ENCODE results near the gene IGF1R.

The IGF1R gene

GRCh38 chr15:98798375-98798893, 150.1 kb downstream of the IGF1R start:
- DNase-seq (ENCODE audit: low spot score), result no peak

GRCh38 chr15:98799461-98800390, 151.4 kb downstream of the IGF1R start:
- no peak for DNase-seq (ENCODE audit: low spot score)

DNA sequence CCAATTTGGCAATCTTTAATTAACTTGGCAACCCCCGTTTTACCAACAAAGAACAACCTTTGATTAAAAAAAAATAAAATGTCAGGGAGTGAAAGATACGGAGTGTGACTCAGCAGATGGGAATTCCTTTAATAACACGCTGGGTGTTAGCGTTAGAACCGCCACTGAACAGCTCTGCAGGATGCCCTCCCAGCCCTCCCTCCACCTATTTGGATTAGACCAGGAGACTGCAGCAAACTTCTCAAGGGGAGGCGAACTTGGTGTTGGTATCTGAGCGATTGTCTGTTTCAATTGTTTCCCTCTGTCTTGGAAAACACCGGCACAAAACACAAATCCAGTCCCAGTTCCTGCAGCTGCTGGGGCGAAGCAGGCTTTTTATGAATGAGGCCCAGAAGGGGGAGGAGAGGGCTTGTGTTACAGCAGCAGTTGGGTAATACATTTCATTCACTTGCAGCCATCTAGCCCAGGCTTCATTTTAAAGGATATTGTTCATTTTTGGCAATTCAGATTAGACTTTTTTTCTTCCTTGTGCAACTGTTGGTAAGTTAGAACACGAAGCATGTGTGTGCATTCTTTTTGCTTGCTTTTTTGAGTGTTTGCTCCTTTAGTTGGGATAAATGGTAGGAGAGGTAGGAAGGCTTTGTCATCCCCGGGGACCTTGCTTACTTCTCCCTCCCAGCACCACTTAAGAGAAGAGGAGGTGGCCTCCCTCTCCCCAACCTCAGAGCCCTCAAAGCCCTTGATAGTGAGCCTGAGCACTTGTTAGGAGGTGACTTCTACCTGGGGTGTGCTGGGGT, 152.3 kb downstream of the IGF1R start:
- no peak for DNase-seq (ENCODE audit: low spot score)

DNA sequence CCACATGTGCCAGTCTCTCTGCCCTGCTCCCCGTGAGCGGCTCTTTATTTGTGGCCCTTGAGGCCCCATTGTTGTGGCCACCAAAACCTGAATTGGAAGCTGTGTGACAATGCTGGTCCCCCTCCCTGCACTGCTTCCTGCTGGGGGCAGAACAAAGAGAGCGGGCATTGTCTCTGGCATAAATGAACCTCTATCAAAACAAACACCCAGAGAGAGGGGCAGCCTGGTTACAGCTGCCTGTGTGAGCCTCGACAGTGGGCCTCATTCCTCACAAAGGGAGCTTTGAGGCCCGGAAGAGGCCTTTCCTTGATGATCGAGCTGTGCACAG, 152.9 kb downstream of the IGF1R start:
- DNase-seq (ENCODE audit: low spot score), result no peak

DNA sequence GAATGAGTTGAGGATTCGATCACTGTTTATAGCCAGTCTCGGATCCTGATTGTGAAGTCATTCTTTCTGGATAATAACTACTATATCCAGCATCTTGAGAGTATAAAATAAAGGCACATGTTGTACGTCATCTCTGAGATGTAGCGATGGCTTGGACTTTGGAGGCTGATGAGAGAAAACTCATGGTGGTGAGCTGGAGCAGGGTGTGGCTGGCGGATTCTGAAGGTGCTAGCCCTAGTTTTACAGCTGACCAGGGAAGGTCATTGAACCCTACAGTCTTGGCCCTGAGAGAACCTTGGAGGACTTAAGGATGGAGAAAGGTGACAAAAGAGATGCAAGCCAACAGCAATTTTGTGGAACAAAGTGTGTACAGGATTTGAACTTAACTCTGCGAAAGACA, 153.8 kb downstream of the IGF1R start:
- DNase-seq (ENCODE audit: low spot score), result no peak

DNA sequence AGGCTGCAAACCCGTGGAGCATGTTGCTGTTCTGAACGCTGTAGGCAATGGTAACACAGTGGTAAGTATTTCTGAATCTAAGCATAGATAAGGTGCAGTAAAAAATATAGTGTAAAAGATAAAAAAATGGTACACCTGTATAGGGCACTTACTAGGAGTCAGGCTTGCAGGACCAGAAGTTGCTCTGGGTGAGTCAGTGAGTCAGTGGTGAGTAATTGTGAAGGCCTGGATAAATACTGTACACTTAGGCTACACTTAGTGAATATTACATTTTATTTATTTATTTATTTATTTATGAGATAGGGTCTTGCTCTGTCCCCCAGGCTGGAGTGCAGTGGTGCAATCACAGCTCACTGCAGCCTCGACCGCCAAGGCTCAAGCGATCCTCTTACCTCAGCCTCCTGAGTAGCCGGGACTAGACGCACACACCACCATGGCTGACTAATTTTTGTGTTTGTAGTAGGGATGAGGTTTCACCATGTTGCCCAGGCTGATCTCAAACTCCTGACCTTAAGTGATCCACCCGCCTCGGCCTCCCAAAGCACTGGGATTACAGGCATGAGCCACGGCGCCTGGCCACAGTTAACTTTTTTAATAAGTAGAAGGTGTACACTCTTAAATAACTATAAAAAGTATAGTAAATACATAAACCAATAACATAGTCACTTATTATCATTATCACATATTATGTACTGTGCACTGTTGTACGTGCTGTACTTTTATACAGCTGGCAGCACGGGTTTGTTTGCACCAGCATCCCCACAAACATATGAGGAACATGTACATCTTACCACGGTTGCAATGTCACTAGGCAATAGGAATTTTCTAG, 155.1 kb downstream of the IGF1R start:
- DNase-seq (ENCODE audit: low spot score), result no peak

DNA sequence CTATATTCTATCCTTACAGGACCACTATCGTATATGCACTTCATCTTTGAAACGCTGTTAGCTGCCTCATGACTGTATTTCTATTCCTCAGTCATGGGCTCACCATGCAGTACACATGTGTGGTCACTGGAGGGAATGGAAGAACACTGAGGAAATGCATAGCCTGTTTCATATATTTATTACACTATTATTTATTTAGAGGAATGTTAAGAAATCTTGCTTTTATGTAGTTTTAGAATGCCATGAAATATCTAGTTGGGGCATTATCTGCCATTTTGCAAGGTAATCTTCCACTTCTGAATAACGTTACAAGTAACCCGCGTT, 155.7 kb downstream of the IGF1R start:
- no peak for DNase-seq (ENCODE audit: low spot score)

- no peak for DNase-seq (ENCODE audit: low spot score)
Observed at GRCh38 chr15:98805434-98806274, 157.3 kb downstream of the IGF1R start.

GRCh38 chr15:98806275-98806895, 158.0 kb downstream of the IGF1R start:
- DNase-seq (ENCODE audit: low spot score), result no peak

- no peak for DNase-seq (ENCODE audit: low spot score)
Observed at GRCh38 chr15:98807262-98807661, 158.9 kb downstream of the IGF1R start.

DNA sequence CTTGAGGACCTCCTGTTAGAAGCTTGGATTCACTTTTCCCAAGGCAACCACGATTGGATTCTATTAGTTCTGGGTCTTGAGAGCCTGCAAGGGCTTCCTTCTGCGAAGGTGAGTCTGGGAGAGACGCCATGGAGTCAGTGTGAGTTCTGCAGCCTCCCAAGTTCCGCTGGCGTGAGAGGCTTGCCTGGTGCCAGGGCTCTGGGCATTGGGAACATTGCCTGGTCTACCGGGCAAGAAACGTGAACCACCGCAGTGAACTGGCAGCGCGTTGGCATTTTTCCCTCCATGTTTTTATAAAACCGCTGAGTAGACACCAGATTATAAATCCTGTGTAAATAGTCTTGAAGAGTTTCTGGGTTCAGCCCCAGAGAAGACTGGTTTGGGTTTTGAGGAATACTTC, 160.9 kb downstream of the IGF1R start:
- no peak for DNase-seq (ENCODE audit: low spot score)

DNA sequence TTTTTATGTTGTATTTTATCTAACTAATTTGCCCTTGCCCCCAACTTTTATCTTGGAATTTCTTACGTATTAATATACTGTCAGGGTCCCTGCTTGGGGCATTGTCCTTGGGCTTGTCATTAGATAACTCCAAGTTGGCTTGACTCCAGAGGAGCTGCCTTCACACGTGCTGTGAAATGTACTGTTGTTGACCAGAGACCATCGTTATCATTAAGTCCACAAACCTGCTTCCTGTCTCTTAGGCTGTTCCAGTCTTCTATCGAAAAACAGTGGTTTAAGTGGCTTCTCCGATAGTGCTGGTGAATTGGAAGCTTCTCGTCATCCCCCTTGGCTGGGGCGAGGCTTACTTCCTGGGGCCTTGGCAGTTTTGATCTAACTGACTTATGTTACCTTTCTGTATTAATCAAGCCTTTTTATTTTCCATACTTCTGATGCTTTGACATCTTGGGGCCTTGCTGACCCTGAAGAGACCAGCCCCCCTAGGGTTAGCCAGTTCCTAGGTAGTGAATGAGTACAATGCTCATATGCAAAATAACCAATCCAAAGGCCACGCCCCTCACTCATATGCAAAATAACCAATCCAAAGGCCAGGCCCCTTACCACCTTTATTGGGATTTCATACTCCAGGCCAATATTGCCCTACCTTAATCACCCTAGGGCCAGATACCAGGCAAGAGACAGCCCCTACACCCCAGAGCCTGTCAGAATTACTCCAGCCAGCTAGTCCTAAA, 164.5 kb downstream of the IGF1R start:
- DNase-seq (ENCODE audit: low spot score), result no peak

DNA sequence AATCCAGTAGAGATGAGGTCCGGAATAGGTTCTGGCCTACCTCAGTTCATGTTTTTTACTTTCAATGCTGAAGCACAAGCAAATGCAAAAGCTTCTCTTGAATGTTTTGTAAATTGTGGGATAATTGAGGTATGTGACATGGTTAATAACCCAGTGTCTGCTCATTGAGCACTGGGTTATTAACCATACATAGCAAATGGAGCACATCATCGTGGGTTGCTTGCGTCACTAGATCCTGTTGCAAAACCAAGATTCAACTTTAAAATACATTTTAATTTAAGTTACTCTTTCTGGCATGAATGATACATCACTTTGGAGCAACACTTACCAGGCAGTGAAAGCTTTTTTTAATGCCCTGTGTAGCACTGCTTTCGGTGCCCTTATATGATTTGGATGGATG, 165.6 kb downstream of the IGF1R start:
- DNase-seq (ENCODE audit: low spot score), result no peak

- DNase-seq (ENCODE audit: low spot score), result no peak
Observed at GRCh38 chr15:98815207-98815606, 166.9 kb downstream of the IGF1R start.

DNA sequence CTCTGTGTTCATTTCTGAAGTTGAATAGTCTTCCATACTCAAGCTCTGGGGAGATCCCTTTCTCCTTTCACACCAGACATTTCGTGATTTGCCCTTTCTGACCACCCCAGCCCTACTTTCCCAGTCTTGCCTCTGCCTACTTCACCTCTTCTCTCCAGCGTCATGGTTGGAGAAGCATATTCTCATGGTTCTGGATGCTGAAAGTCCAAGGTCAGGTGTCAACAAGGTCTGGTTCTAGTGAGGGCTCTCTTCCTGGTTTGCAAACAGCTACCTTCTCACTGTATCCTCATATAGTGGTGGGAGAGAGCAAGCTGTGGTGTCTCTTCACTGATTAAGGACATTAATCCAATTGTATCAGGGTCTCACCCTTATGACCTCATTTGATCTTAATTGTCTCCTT, 169.4 kb downstream of the IGF1R start:
- no peak for DNase-seq (ENCODE audit: low spot score)

- DNase-seq (ENCODE audit: low spot score), result no peak
Observed at GRCh38 chr15:98823012-98823458, 174.7 kb downstream of the IGF1R start.

DNA sequence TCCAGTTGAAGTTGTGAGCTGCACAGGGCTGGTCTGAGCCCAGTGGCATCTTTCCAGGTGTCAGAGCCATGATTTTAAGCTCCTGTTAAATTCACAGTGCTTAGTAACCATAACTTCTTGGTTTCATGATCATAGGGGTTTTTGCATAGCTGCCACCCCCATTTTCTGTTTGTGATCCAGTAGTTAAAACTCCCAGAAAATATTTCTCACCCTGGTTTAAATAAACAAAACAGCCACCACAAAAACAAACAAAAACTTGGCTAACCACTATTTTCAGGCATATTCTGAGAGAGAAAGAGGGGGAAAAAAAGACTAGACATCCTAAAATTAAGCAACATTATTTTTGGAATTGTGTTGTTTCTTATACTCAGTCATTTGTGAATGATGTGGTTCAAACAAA, 175.3 kb downstream of the IGF1R start:
- DNase-seq (ENCODE audit: low spot score), result no peak

DNA sequence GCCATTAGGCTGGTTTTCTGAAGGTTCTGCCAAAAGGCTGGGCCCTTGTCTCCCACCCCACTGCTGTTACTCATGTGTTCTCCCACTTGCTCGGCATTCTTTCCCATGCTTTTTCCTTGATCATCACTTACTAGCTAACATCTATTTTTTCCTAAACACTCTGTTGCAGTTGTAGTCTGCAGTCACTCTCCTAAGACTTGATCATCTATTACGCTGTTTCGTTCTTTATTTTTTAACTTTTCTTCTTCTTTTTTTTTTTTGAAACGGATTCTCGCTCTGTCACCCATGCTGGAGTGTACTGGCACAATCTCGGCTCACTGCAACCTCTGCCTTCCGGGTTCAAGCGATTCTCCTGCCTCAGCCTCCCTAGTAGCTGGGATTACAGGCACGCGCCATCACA, 176.3 kb downstream of the IGF1R start:
- no peak for DNase-seq (ENCODE audit: low spot score)

GRCh38 chr15:98826658-98827057, 178.3 kb downstream of the IGF1R start:
- DNase-seq (ENCODE audit: low spot score), result no peak

GRCh38 chr15:98827217-98827616, 178.9 kb downstream of the IGF1R start:
- no peak for DNase-seq (ENCODE audit: low spot score)

Measured in germinal center (tissue), 1 donor.